HCT116 (cell line): ENCODE measurements around the gene MYEF2. TPM values are rescaled to one million over a fixed set of nuclear protein-coding genes. Genes with fewer than 3 reads are reported as not detected.

Experiments
- ATAC-seq: fragments of 200-7000 bp; cut with Tn5 transposase; 2 replicates; pipeline ENCODE4 v1.9.1; 2020; ENCODE audit warnings: mild to moderate bottlenecking, moderate library complexity
- BruUV-seq: library from RNA; stranded (reverse); fragments of 400-500 nt; replicated peaks from 2 replicates; lab custom pipeline; 2021; lab: Mats Ljungman, UMichigan
- CTCF ChIA-PET: fragments of 300-600 bp; sonication (Branson Sonifier 250); formaldehyde crosslinking; loops from one replicate; lab custom pipeline; 2021; ENCODE audit warnings: antibody characterized with exemption; lab: Charles Lee
- POLR2A ChIA-PET: fragments of 300-600, 350-600 bp; sonication (Branson Sonifier 250); formaldehyde crosslinking; loops from one replicate; lab custom pipeline; 2021; ENCODE audit warnings: antibody characterized with exemption; lab: Charles Lee
- RAD21 ChIA-PET, 2 experiments: fragments of 300-600 bp; sonication (Branson Sonifier 250); formaldehyde crosslinking; loops; one replicate each; lab custom pipeline; 2023; ENCODE audit warnings: low total read pairs in 2 of 2; ENCODE audit not compliant: uncharacterized antibody in 2 of 2, unreplicated experiment in 2 of 2, low non-redundant PET in 1 of 2; lab: Charles Lee
- DNase-seq: peaks from one replicate; pipeline ENCODE4 v3.0.0-alpha.2; 2010; ENCODE audit warnings: low read depth, low spot score
- H2AFZ ChIP-seq: fragments of 200-600 bp; shearing (Covaris generic), sonication (generic); 2 replicates; pipeline ENCODE4 v1.6.1; 2017; ENCODE audit warnings: low read depth, mixed run types, mixed read lengths, antibody characterized with exemption, low read length; ENCODE audit not compliant: poor library complexity, severe bottlenecking
- H3K27ac ChIP-seq: 2 replicates; pipeline ENCODE4 v1.5.1; 2012; ENCODE audit warnings: low read depth, low read length
- H3K27me3 ChIP-seq: fragments of 200-600 bp; sonication (generic); 2 replicates; pipeline ENCODE4 v1.6.1; 2016; ENCODE audit warnings: mixed run types, low read length, mixed read lengths; ENCODE audit not compliant: insufficient read depth
- H3K36me3 ChIP-seq, 2 experiments: fragments of 200-500 bp in 1 of 2; fragments of 200-600 bp in 1 of 2; sonication (Bioruptor generic) in 1 of 2; sonication (generic) in 1 of 2; 2 replicates each; pipeline versions ENCODE4 v1.5.1 to v1.6.1; 2014 to 2016; ENCODE audit warnings: low read length in 2 of 2, inconsistent platforms in 1 of 2, mixed read lengths in 1 of 2, mixed run types in 1 of 2; ENCODE audit not compliant: insufficient read depth in 2 of 2, control insufficient read depth in 1 of 2
- H3K4me1 ChIP-seq, 2 experiments: fragments of 200-600 bp in 1 of 2; sonication (generic) in 1 of 2; 2 replicates each; pipeline versions ENCODE4 v1.5.1 to v1.6.1; 2012 to 2017; ENCODE audit warnings: low read length in 2 of 2, inconsistent platforms in 1 of 2, mild to moderate bottlenecking in 1 of 2, mixed read lengths in 1 of 2, mixed run types in 1 of 2, moderate library complexity in 1 of 2; ENCODE audit not compliant: insufficient read depth in 2 of 2, control insufficient read depth in 1 of 2
- H3K4me2 ChIP-seq: fragments of 200-600 bp; sonication (generic); 2 replicates; pipeline ENCODE4 v1.6.1; 2017; ENCODE audit warnings: mixed run types, low read length, mixed read lengths
- H3K4me3 ChIP-seq, 2 experiments: fragments of 200-600 bp in 1 of 2; sonication (generic) in 1 of 2; replicated peaks in 1 of 2; 2 replicates each; pipeline ENCODE4 v1.5.1; 2011 to 2016; ENCODE audit warnings: low read length in 2 of 2, control low read depth in 1 of 2, low read depth in 1 of 2, mild to moderate bottlenecking in 1 of 2, mixed read lengths in 1 of 2, mixed run types in 1 of 2
- H3K79me2 ChIP-seq: fragments of 200-600 bp; sonication (generic); 2 replicates; pipeline ENCODE4 v1.6.1; 2017; ENCODE audit warnings: mild to moderate bottlenecking, mixed run types, low read length, moderate library complexity, mixed read lengths; ENCODE audit not compliant: insufficient read depth
- H3K9ac ChIP-seq: fragments of 200-600 bp; sonication (generic); 2 replicates; pipeline ENCODE4 v1.6.1; 2016; ENCODE audit warnings: low read length, mixed read lengths
- H3K9me2 ChIP-seq: fragments of 200-600 bp; sonication (generic), shearing (Covaris generic); 2 replicates; pipeline ENCODE4 v1.6.1; 2017; ENCODE audit warnings: mixed run types, mild to moderate bottlenecking, moderate library complexity; ENCODE audit not compliant: insufficient read depth
- H3K9me3 ChIP-seq, 2 experiments: fragments of 200-500 bp in 1 of 2; fragments of 200-600 bp in 1 of 2; sonication (Bioruptor generic) in 1 of 2; sonication (generic) in 1 of 2; 2 replicates each; pipeline ENCODE4 v1.6.1; 2014 to 2017; ENCODE audit warnings: low read length in 2 of 2, mixed read lengths in 2 of 2, inconsistent platforms in 1 of 2, low read depth in 1 of 2, mild to moderate bottlenecking in 1 of 2, mixed run types in 1 of 2, moderate library complexity in 1 of 2; ENCODE audit not compliant: control insufficient read depth in 1 of 2, insufficient read depth in 1 of 2
- H4K20me1 ChIP-seq: fragments of 200-600 bp; sonication (generic), shearing (Covaris generic); 2 replicates; pipeline ENCODE4 v1.6.1; 2017; ENCODE audit warnings: mixed run types, mild to moderate bottlenecking, moderate library complexity; ENCODE audit not compliant: insufficient read depth
- CEBPB ChIP-seq: IDR thresholded peaks from 2 replicates; pipeline ENCODE4 v1.6.1; 2012; ENCODE audit warnings: low read depth
- EZH2phosphoT487 ChIP-seq: fragments of 200-600 bp; IDR thresholded peaks from 2 replicates; pipeline ENCODE4 v1.6.1; 2018; ENCODE audit warnings: antibody characterized with exemption, borderline replicate concordance
- JUND ChIP-seq: IDR thresholded peaks from 2 replicates; pipeline ENCODE4 v1.6.1; 2012
- MAX ChIP-seq: IDR thresholded peaks from 2 replicates; pipeline ENCODE4 v1.6.1; 2012
- POLR2AphosphoS5 ChIP-seq: IDR thresholded peaks from 2 replicates; pipeline ENCODE4 v1.6.1; 2011; ENCODE audit warnings: mild to moderate bottlenecking, low read depth, low read length, moderate library complexity
- REST ChIP-seq: IDR thresholded peaks from 2 replicates; pipeline ENCODE4 v1.6.1; 2012; ENCODE audit warnings: low read depth
- YY1 ChIP-seq: IDR thresholded peaks from 2 replicates; pipeline ENCODE4 v1.6.1; 2011; ENCODE audit warnings: low read length, low read depth, moderate library complexity, mild to moderate bottlenecking; ENCODE audit not compliant: insufficient replicate concordance; ENCODE audit errors: extremely low read depth
- intact Hi-C: fragments of 100-400 bp; cut with micrococcal nuclease; formaldehyde crosslinking; loops from 2 replicates; pipeline ENCODE4 v1.10.0; 2022
- total RNA-seq: library from RNA; stranded (reverse); gene quantifications from one replicate; pipeline ENCODE4 v1.2.1, GENCODE V29; 2021; ENCODE audit not compliant: unreplicated experiment
- TF ChIP-seq, protein P1 (sequence below): IDR thresholded peaks from 2 replicates; pipeline ENCODE4 v1.6.1; 2012

MYEF2 gene
- total RNA-seq, 1 experiment from 2014 or later: 0.69 TPM

DNA sequence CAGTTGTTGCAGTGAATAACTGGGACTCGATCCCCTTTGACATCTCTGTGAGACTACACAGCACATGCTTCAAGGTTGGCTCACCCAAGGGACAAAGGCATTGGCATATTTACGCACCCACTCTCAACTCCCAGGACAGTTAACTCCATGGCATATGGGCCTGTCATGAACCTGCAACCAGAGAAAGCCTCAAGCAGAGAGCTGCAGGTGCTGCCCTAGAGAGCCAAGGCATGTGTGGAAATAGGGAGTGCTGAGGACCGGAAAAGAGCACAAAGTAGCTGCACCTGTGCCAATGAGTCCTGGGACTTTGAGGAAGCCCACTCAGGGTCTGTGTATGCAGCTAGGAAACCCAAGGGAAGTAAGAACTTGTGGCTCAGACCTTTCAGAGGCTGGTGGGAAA is 90.3 kb downstream of the MYEF2 start:
- H3K79me2 ChIP-seq: no peaks in the 10 kb centered on the region
- ChIA-PET RAD21 (no interaction called here), POLR2A (no interaction called here), CTCF (no interaction called here)
- H2AFZ ChIP-seq: no peak overlapping the region
- H3K4me2 ChIP-seq: no peak overlapping the region
- H3K27ac ChIP-seq: no peak overlapping the region
- H3K4me3 ChIP-seq: no peak overlapping the region
- no peak overlapping the region for H3K9ac ChIP-seq
- no peaks in the 10 kb centered on the region for H3K4me1 ChIP-seq
- H3K9me3 ChIP-seq: no peaks in the 10 kb centered on the region
- H3K36me3 ChIP-seq: no peaks in the 10 kb centered on the region
- H4K20me1 ChIP-seq: no peaks in the 10 kb centered on the region
- ATAC-seq (no peak), DNase-seq (no peak)
- no TSS peak for BruUV-seq
- H3K27me3 ChIP-seq: no peaks in the 10 kb centered on the region
- H3K9me2 ChIP-seq: no peaks in the 10 kb centered on the region
- TF ChIP-seq YY1 (no peak), CEBPB (no peak), MAX (no peak), POLR2AphosphoS5 (no peak), REST (no peak), JUND (no peak), EZH2phosphoT487 (no peak)
- TF ChIP-seq, protein P1, sequence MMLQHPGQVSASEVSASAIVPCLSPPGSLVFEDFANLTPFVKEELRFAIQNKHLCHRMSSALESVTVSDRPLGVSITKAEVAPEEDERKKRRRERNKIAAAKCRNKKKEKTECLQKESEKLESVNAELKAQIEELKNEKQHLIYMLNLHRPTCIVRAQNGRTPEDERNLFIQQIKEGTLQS: no peak
- intact Hi-C loops: no loop called here
